Measurements from ENCODE around the gene P3H2. TPM values are rescaled to one million over a fixed set of nuclear protein-coding genes. Genes with fewer than 3 reads are reported as not detected.

P3H2 gene
- 19.6 and 21.7 TPM in 2 replicates for total RNA-seq (2021)
- percentile 66 among the genes with signal in this experiment for Bru-seq, nascent RNA
- percentile 57 among the genes with signal in this experiment for BruChase-seq, experiment 1, labeled RNA remaining after a 2-hour chase
- percentile 55 among the genes with signal in this experiment for BruChase-seq, experiment 2, labeled RNA remaining after a 6-hour chase
- long read RNA-seq, transcript P3H2-201 (15 exons, 3,509 nt), result major isoform, 42 of 44 reads
- long read RNA-seq, partial matches to known transcripts, result 0 of 44 reads
- long read RNA-seq, other reads (novel, unspliced or antisense), result 2 of 44 reads

GRCh38 chr3:190120269-190121060, at the start of gene P3H2:
Gene P3H2, minus strand, starts transcription at chr3:190120897. Its CDS starts 166 bp downstream, at chr3:190120731.
- peak; percentile 96 for DNase-seq (ENCODE audit: low spot score)
- peak within 1 kb of the TSS; percentile 53 for H3K27ac ChIP-seq (ENCODE audit: low read depth, low read length, poor library complexity, severe bottlenecking)
- ChIA-PET CTCF (interaction anchor here (1.1 to 2.1 kb wide), 4 partner anchors 11 to 159 kb away, joined by 4 to 5 read pairs (median 4); no protein-coding TSS in a partner anchor), POLR2A (ENCODE audit: low non-redundant PET) (interaction anchor here (0.6 to 0.9 kb wide), 3 partner anchors 28 to 394 kb away, joined by 3 to 13 read pairs (median 7); no protein-coding TSS in a partner anchor)
- H3K27me3 ChIP-seq (replicated peaks; ENCODE audit: insufficient read depth, low read depth, low read length, poor library complexity), result no peaks in the 10 kb centered on the region
- peak within 1 kb of the TSS; percentile 85 for H3K4me3 ChIP-seq (ENCODE audit: low read depth, low read length, poor library complexity, severe bottlenecking)
- BruUV-seq (replicated peaks), result no TSS peak
- H3K9me3 ChIP-seq (ENCODE audit: low read depth, low read length, poor library complexity, severe bottlenecking), result no peaks in the 10 kb centered on the region
- peaks cover 4% of the 10 kb centered on the region for H3K4me1 ChIP-seq (ENCODE audit: insufficient read depth, low read length, poor library complexity, severe bottlenecking)
- H3K36me3 ChIP-seq (ENCODE audit: insufficient read depth, low read length, poor library complexity, severe bottlenecking), result no peaks in the 10 kb centered on the region
- intact Hi-C loops (cut with micrococcal nuclease; ENCODE audit: unreplicated experiment), result loop anchor here (2.0 kb wide), 2 partner anchors 102 to 154 kb away; no protein-coding TSS in a partner anchor
- TF ChIP-seq EZH2 (IDR thresholded peaks at IDR 0.05; ENCODE audit: borderline replicate concordance, low read depth, low read length, poor library complexity, severe bottlenecking), result no peak
- TF ChIP-seq, protein P1, sequence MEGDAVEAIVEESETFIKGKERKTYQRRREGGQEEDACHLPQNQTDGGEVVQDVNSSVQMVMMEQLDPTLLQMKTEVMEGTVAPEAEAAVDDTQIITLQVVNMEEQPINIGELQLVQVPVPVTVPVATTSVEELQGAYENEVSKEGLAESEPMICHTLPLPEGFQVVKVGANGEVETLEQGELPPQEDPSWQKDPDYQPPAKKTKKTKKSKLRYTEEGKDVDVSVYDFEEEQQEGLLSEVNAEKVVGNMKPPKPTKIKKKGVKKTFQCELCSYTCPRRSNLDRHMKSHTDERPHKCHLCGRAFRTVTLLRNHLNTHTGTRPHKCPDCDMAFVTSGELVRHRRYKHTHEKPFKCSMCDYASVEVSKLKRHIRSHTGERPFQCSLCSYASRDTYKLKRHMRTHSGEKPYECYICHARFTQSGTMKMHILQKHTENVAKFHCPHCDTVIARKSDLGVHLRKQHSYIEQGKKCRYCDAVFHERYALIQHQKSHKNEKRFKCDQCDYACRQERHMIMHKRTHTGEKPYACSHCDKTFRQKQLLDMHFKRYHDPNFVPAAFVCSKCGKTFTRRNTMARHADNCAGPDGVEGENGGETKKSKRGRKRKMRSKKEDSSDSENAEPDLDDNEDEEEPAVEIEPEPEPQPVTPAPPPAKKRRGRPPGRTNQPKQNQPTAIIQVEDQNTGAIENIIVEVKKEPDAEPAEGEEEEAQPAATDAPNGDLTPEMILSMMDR (conservative IDR thresholded peaks at IDR 0.05; ENCODE audit: low read depth, low read length), result peak; percentile 70

DNA sequence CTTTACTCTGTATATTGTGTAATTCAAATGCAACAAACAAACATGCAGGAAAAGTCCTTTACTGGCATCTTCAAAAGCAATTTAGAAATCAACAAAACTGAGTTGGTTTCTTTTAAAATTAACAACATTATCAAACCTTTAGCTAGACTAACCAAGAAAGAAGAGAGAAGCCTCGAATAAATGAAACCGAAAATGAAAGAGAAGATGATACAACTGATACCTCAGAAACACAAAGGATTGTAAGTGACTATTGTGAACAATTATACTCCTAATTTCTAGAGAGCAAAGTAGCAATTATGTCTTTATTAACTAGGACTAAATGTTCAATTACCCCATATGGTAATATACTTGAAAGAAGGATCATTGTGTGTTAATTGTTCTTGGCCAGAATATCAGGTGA, 49.2 kb upstream of the P3H2 start:
- CTCF ChIA-PET, result interaction anchor here (0.6 kb wide), 1 partner anchor 11 kb away, joined by 3 read pairs; no protein-coding TSS in a partner anchor
- Histone ChIP-seq H3K4me3 (ENCODE audit: low read depth, low read length, poor library complexity, severe bottlenecking) (no peak overlapping the region), H3K4me1 (ENCODE audit: insufficient read depth, low read length, poor library complexity, severe bottlenecking) (no peaks in the 10 kb centered on the region), H3K27me3 (replicated peaks; ENCODE audit: insufficient read depth, low read depth, low read length, poor library complexity) (no peaks in the 10 kb centered on the region), H3K27ac (ENCODE audit: low read depth, low read length, poor library complexity, severe bottlenecking) (no peak overlapping the region), H3K9me3 (ENCODE audit: low read depth, low read length, poor library complexity, severe bottlenecking) (no peaks in the 10 kb centered on the region), H3K36me3 (ENCODE audit: insufficient read depth, low read length, poor library complexity, severe bottlenecking) (no peaks in the 10 kb centered on the region)
- intact Hi-C loops (cut with micrococcal nuclease; ENCODE audit: unreplicated experiment), result no loop called here
- POLR2A ChIA-PET (ENCODE audit: low non-redundant PET), result no interaction called here
- no peak for TF ChIP-seq EZH2 (IDR thresholded peaks at IDR 0.05; ENCODE audit: borderline replicate concordance, low read depth, low read length, poor library complexity, severe bottlenecking)
- TF ChIP-seq, protein P1 (conservative IDR thresholded peaks at IDR 0.05; ENCODE audit: low read depth, low read length), result no peak
- BruUV-seq (replicated peaks), result no TSS peak
- no peak for DNase-seq (ENCODE audit: low spot score)

GRCh38 chr3:190169243-190169642, 48.5 kb upstream of the P3H2 start:
- CTCF ChIA-PET, result interaction anchor here (0.6 kb wide), 1 partner anchor 216 kb away, joined by 10 read pairs; no protein-coding TSS in a partner anchor
- Histone ChIP-seq H3K27ac (ENCODE audit: low read depth, low read length, poor library complexity, severe bottlenecking) (no peak overlapping the region), H3K27me3 (replicated peaks; ENCODE audit: insufficient read depth, low read depth, low read length, poor library complexity) (no peaks in the 10 kb centered on the region), H3K4me1 (ENCODE audit: insufficient read depth, low read length, poor library complexity, severe bottlenecking) (no peaks in the 10 kb centered on the region), H3K36me3 (ENCODE audit: insufficient read depth, low read length, poor library complexity, severe bottlenecking) (no peaks in the 10 kb centered on the region), H3K4me3 (ENCODE audit: low read depth, low read length, poor library complexity, severe bottlenecking) (no peak overlapping the region), H3K9me3 (ENCODE audit: low read depth, low read length, poor library complexity, severe bottlenecking) (no peaks in the 10 kb centered on the region)
- no peak for TF ChIP-seq EZH2 (IDR thresholded peaks at IDR 0.05; ENCODE audit: borderline replicate concordance, low read depth, low read length, poor library complexity, severe bottlenecking)
- TF ChIP-seq, protein P1 (conservative IDR thresholded peaks at IDR 0.05; ENCODE audit: low read depth, low read length), result no peak
- POLR2A ChIA-PET (ENCODE audit: low non-redundant PET), result no interaction called here
- intact Hi-C loops (cut with micrococcal nuclease; ENCODE audit: unreplicated experiment), result no loop called here
- no TSS peak for BruUV-seq (replicated peaks)
- DNase-seq (ENCODE audit: low spot score), result no peak

All from A673 (cell line).